H1 (cell line): ENCODE results near the gene DUSP10. TPM values are rescaled to one million over a fixed set of nuclear protein-coding genes. Genes with fewer than 3 reads are reported as not detected.

Experiments
- CTCF ChIA-PET: fragments of 300-600 bp; sonication (Branson Sonifier 250); formaldehyde crosslinking; loops from one replicate; lab custom pipeline; 2021; ENCODE audit not compliant: partially characterized antibody; lab: Charles Lee
- POLR2A ChIA-PET: fragments of 300-600 bp; sonication (Branson Sonifier 250); formaldehyde crosslinking; loops from one replicate; lab custom pipeline; 2021; ENCODE audit warnings: inconsistent platforms; ENCODE audit not compliant: partially characterized antibody; lab: Charles Lee
- DNase-seq, 2 experiments: peaks; one replicate each; pipeline versions ENCODE4 v3.0.0 to v3.0.0-alpha.2; 2010 to 2022; ENCODE audit warnings: low spot score in 2 of 2, low read depth in 1 of 2, mixed read lengths in 1 of 2
- FAIRE-seq: peaks from 2 replicates; lab custom pipeline; 2011; peaks lifted over from hg19 to GRCh38; lab: Jason Lieb, UNC
- H2AFZ ChIP-seq: 2 replicates; pipeline ENCODE4 v1.8.1; 2012; ENCODE audit warnings: low read length, inconsistent platforms
- H2AK5ac ChIP-seq: 2 replicates; pipeline ENCODE4 v1.6.1; 2013; ENCODE audit warnings: low read depth, low read length
- H2BK120ac ChIP-seq: replicated peaks from 2 replicates; pipeline ENCODE3; 2013; ENCODE audit warnings: low read depth, low read length, inconsistent platforms
- H2BK12ac ChIP-seq: 2 replicates; pipeline ENCODE4 v1.6.1; 2013; ENCODE audit warnings: low read depth, low read length
- H2BK15ac ChIP-seq: 2 replicates; pipeline ENCODE4 v1.6.1; 2013; ENCODE audit warnings: low read length
- H2BK20ac ChIP-seq: 2 replicates; pipeline ENCODE4 v1.6.1; 2013; ENCODE audit warnings: low read length
- H2BK5ac ChIP-seq: 2 replicates; pipeline ENCODE4 v1.6.1; 2013; ENCODE audit warnings: low read depth, low read length
- H3K14ac ChIP-seq: 2 replicates; pipeline ENCODE4 v1.6.1; 2013; ENCODE audit warnings: inconsistent platforms; ENCODE audit not compliant: insufficient read length
- H3K18ac ChIP-seq: 2 replicates; pipeline ENCODE4 v1.6.1; 2013; ENCODE audit warnings: low read length; ENCODE audit errors: extremely low read depth
- H3K23ac ChIP-seq: 2 replicates; pipeline ENCODE4 v1.6.1; 2013; ENCODE audit warnings: inconsistent platforms; ENCODE audit not compliant: insufficient read length
- H3K23me2 ChIP-seq: 2 replicates; pipeline ENCODE4 v1.6.1; 2013; ENCODE audit warnings: low read depth, low read length
- H3K27ac ChIP-seq: 2 replicates; pipeline ENCODE4 v1.6.1; 2011; ENCODE audit warnings: low read depth, low read length, inconsistent platforms
- H3K27me3 ChIP-seq, 4 experiments: replicated peaks in 1 of 4; 1 replicate in 1 of 4; 2 replicates in 3 of 4; pipeline versions ENCODE4 v1.6.1 to v1.8.1; 2011 to 2013; ENCODE audit warnings: low read length in 3 of 4, mild to moderate bottlenecking in 3 of 4, inconsistent platforms in 2 of 4, mixed read lengths in 2 of 4, moderate library complexity in 1 of 4; ENCODE audit not compliant: control insufficient read depth in 3 of 4, insufficient read depth in 3 of 4; ENCODE audit errors: extremely low read depth in 1 of 4
- H3K36me3 ChIP-seq, 4 experiments: 2 replicates each; pipeline versions ENCODE4 v1.6.1 to v1.8.1; 2011 to 2013; ENCODE audit warnings: mild to moderate bottlenecking in 4 of 4, low read length in 3 of 4, moderate library complexity in 2 of 4, control low read depth in 1 of 4, inconsistent platforms in 1 of 4; ENCODE audit not compliant: insufficient read depth in 4 of 4, control insufficient read depth in 2 of 4
- H3K4ac ChIP-seq: replicated peaks from 2 replicates; pipeline ENCODE3; 2013; ENCODE audit warnings: low read length, low read depth, mixed read lengths, inconsistent platforms; ENCODE audit not compliant: insufficient read length
- H3K4me1 ChIP-seq, 4 experiments: replicated peaks in 1 of 4; 1 replicate in 1 of 4; 2 replicates in 3 of 4; pipeline versions ENCODE4 v1.6.1 to v1.8.1; 2011 to 2013; ENCODE audit warnings: low read length in 3 of 4, inconsistent platforms in 2 of 4, mixed read lengths in 1 of 4; ENCODE audit not compliant: insufficient read depth in 4 of 4, control insufficient read depth in 3 of 4
- H3K4me2 ChIP-seq, 2 experiments: 2 replicates each; pipeline versions ENCODE4 v1.6.1 to v1.8.1; 2011 to 2013; ENCODE audit warnings: low read depth in 2 of 2, low read length in 2 of 2, control low read depth in 1 of 2, inconsistent platforms in 1 of 2, mild to moderate bottlenecking in 1 of 2; ENCODE audit not compliant: insufficient read depth in 1 of 2
- H3K4me3 ChIP-seq, 4 experiments: fragments of 200-600, 300-600 bp in 1 of 4; sonication (generic), shearing (Covaris generic), sonication (Bioruptor Twin) in 1 of 4; 2 replicates each; pipeline versions ENCODE4 v1.5.1 to v1.8.1; 2011 to 2016; ENCODE audit warnings: low read length in 4 of 4, low read depth in 3 of 4, control low read depth in 2 of 4, inconsistent platforms in 2 of 4, mild to moderate bottlenecking in 2 of 4, mixed read lengths in 1 of 4, moderate library complexity in 1 of 4; ENCODE audit not compliant: insufficient read depth in 2 of 4; ENCODE audit errors: extremely low read depth in 1 of 4
- H3K56ac ChIP-seq: replicated peaks from 2 replicates; pipeline ENCODE3; 2013; ENCODE audit warnings: low read depth, mild to moderate bottlenecking, mixed read lengths, low read length, inconsistent platforms; ENCODE audit not compliant: insufficient read length
- H3K79me1 ChIP-seq: 2 replicates; pipeline ENCODE4 v1.6.1; 2013; ENCODE audit warnings: low read depth, low read length, control low read depth
- H3K79me2 ChIP-seq, 2 experiments: 2 replicates each; pipeline versions ENCODE4 v1.6.1 to v1.8.1; 2012 to 2013; ENCODE audit warnings: low read length in 2 of 2, mild to moderate bottlenecking in 2 of 2, inconsistent platforms in 1 of 2; ENCODE audit not compliant: insufficient read depth in 2 of 2, control insufficient read depth in 1 of 2
- H3K9ac ChIP-seq, 4 experiments: replicated peaks in 1 of 4; 1 replicate in 1 of 4; 2 replicates in 3 of 4; pipeline versions ENCODE4 v1.6.1 to v1.8.1; 2011 to 2013; ENCODE audit warnings: low read depth in 3 of 4, low read length in 3 of 4, control low read depth in 2 of 4, mild to moderate bottlenecking in 2 of 4, moderate library complexity in 2 of 4, inconsistent platforms in 1 of 4; ENCODE audit errors: extremely low read depth in 1 of 4
- H3K9me3 ChIP-seq, 2 experiments: 2 replicates each; pipeline versions ENCODE4 v1.6.1 to v1.8.1; 2012 to 2013; ENCODE audit warnings: mild to moderate bottlenecking in 2 of 2, moderate library complexity in 2 of 2, control low read depth in 1 of 2, inconsistent platforms in 1 of 2, low read depth in 1 of 2, low read length in 1 of 2, mixed read lengths in 1 of 2; ENCODE audit not compliant: insufficient read depth in 2 of 2
- H4K20me1 ChIP-seq, 2 experiments: replicated peaks in 1 of 2; 2 replicates each; pipeline versions ENCODE3 to v1.8.1; 2011 to 2013; ENCODE audit warnings: inconsistent platforms in 2 of 2, low read length in 2 of 2, mild to moderate bottlenecking in 1 of 2; ENCODE audit not compliant: insufficient read depth in 2 of 2, control insufficient read depth in 1 of 2
- H4K5ac ChIP-seq: 2 replicates; pipeline ENCODE4 v1.6.1; 2013; ENCODE audit warnings: low read length, low read depth, mixed read lengths, inconsistent platforms; ENCODE audit not compliant: insufficient read length
- H4K8ac ChIP-seq: 2 replicates; pipeline ENCODE4 v1.8.0; 2013; ENCODE audit warnings: mild to moderate bottlenecking, moderate library complexity, low read length, inconsistent platforms; ENCODE audit not compliant: insufficient read depth; ENCODE audit errors: extremely low read depth
- H4K91ac ChIP-seq: replicated peaks from 2 replicates; pipeline ENCODE3; 2013; ENCODE audit warnings: low read length, mixed read lengths, inconsistent platforms; ENCODE audit not compliant: insufficient read length
- EGR1 ChIP-seq: IDR thresholded peaks from 2 replicates; pipeline ENCODE4 v1.6.1; 2011; ENCODE audit warnings: low read depth, low read length, borderline replicate concordance
- HDAC6 ChIP-seq: IDR thresholded peaks from one replicate; pipeline ENCODE4 v1.7.1; 2012; ENCODE audit warnings: low read depth, mild to moderate bottlenecking, inconsistent platforms, low read length, moderate library complexity
- KDM1A ChIP-seq: fragments of 200-600, 300-600 bp; sonication (generic); IDR thresholded peaks from 2 replicates; pipeline ENCODE4 v1.7.1; 2016; ENCODE audit warnings: mild to moderate bottlenecking, low read length, borderline replicate concordance
- RBBP5 ChIP-seq: IDR thresholded peaks from 2 replicates; pipeline ENCODE4 v1.7.1; 2012; ENCODE audit warnings: low read depth, mild to moderate bottlenecking, inconsistent platforms, low read length, moderate library complexity, borderline replicate concordance
- SP1 ChIP-seq: IDR thresholded peaks from 2 replicates; pipeline ENCODE4 v1.6.1; 2011; ENCODE audit warnings: low read depth, low read length
- YY1 ChIP-seq: IDR thresholded peaks from 2 replicates; pipeline ENCODE4 v1.6.1; 2011; ENCODE audit warnings: low read depth, mild to moderate bottlenecking, low read length
- WGBS, 2 experiments: shearing (Covaris generic) in 1 of 2; methylation state at CpG; one replicate each; pipeline versions ENCODE4 v1.1.6 to v1.1.7; 2013 to 2015; ENCODE audit warnings: low lambda C conversion rate in 2 of 2, mixed read lengths in 2 of 2, inconsistent platforms in 1 of 2, low coverage in 1 of 2, missing lambda C conversion rate in 1 of 2; ENCODE audit not compliant: insufficient replicate concordance in 2 of 2, insufficient coverage in 1 of 2, insufficient read length in 1 of 2; ENCODE audit errors: extremely low coverage in 1 of 2, missing lambda C conversion rate in 1 of 2; 5-methylcytosine and 5-hydroxymethylcytosine counted together
- polyA plus RNA-seq, 7 experiments: library from polyadenylated mRNA; depleted of rRNA in 3 of 7; stranded (reverse) in 5 of 7; unstranded in 2 of 7; fragments of >200 nt in 5 of 7; fragments of 200-250 nt in 2 of 7; gene quantifications; 1 replicate in 5 of 7; 2 replicates in 1 of 7; 4 replicates in 1 of 7; pipeline versions ENCODE4 v1.2.1 to v1.2.3, GENCODE V29; 2011 to 2013; ENCODE audit warnings: missing spikeins in 2 of 7, mixed read lengths in 2 of 7
- total RNA-seq: library from RNA; stranded (reverse); fragmentation: NEBNext Ultra II Directional; extraction: Animal tissue kit (Norgen Biotek cat#: 25700); gene quantifications from 2 replicates; pipeline ENCODE4 v1.2.1, GENCODE V29; 2021
- TF ChIP-seq, protein P1 (sequence below), 3 experiments: IDR thresholded peaks; 1 replicate in 2 of 3; 2 replicates in 1 of 3; pipeline versions ENCODE4 v1.5.1 to v1.6.1; 2011; ENCODE audit warnings: low read length in 3 of 3, mild to moderate bottlenecking in 3 of 3, inconsistent platforms in 2 of 3, low read depth in 1 of 3, moderate library complexity in 1 of 3; ENCODE audit not compliant: insufficient read depth in 1 of 3; ENCODE audit errors: control extremely low read depth in 1 of 3

Gene DUSP10
- total and polyA plus RNA-seq, 2 of the 8 experiments (the other 6 are each of a cell fraction or from before 2014, with no cell fraction given): 1.2 TPM

DNA sequence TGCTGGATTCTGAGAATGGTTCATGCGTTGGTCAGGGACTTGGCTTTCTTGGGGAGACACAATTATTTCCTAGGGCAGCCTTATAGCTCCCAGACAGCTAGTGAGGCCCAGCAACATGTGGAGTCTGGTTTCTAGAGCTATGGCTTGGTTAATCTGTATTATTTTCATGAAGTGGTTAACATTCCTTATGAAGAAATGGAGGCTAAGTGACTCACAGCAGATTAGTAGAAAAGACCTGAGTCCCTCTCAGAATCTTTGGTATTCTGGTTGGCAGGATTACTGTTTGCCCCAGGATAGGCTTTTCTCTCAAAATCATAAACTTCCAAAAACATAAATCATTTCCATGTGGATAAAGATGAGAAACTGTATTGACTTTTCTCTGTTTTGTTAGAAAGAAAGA lies 42.3 kb downstream of the DUSP10 start:
- Histone ChIP-seq H2BK12ac (no peak overlapping the region), H2BK120ac (no peak overlapping the region), H4K8ac (no peak overlapping the region), H3K56ac (no peak overlapping the region), H3K23me2 (no peaks in the 10 kb centered on the region), H3K18ac (no peak overlapping the region)
- no peak for FAIRE-seq
- DNase-seq: no peak
- CTCF ChIA-PET: interaction anchor here (1.6 to 2.4 kb wide), 2 partner anchors 9 to 16 kb away, joined by 5 to 8 read pairs; no protein-coding TSS in a partner anchor
- TF ChIP-seq SP1: no peak
- TF ChIP-seq KDM1A: no peak
- no peak for TF ChIP-seq YY1
- TF ChIP-seq, protein P1, sequence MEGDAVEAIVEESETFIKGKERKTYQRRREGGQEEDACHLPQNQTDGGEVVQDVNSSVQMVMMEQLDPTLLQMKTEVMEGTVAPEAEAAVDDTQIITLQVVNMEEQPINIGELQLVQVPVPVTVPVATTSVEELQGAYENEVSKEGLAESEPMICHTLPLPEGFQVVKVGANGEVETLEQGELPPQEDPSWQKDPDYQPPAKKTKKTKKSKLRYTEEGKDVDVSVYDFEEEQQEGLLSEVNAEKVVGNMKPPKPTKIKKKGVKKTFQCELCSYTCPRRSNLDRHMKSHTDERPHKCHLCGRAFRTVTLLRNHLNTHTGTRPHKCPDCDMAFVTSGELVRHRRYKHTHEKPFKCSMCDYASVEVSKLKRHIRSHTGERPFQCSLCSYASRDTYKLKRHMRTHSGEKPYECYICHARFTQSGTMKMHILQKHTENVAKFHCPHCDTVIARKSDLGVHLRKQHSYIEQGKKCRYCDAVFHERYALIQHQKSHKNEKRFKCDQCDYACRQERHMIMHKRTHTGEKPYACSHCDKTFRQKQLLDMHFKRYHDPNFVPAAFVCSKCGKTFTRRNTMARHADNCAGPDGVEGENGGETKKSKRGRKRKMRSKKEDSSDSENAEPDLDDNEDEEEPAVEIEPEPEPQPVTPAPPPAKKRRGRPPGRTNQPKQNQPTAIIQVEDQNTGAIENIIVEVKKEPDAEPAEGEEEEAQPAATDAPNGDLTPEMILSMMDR (IDR thresholded peaks at IDR 0.05; ENCODE audit: control extremely low read depth in 1 of 3, insufficient read depth in 1 of 3, low read depth in 1 of 3, low read length in 3 of 3): no peak
- no peak for TF ChIP-seq HDAC6
- TF ChIP-seq RBBP5: no peak
- no peak for TF ChIP-seq EGR1
- TF ChIP-seq, all 59 proteins: peak for 0
- H2BK20ac ChIP-seq: no peak overlapping the region
- H2BK15ac ChIP-seq: no peak overlapping the region
- no peaks in the 10 kb centered on the region for H3K27me3 ChIP-seq
- H3K14ac ChIP-seq: no peak overlapping the region
- no peak overlapping the region for H2BK5ac ChIP-seq
- H3K36me3 ChIP-seq: peaks cover 0 to 2% (median 0%) of the 10 kb centered on the region in 4 experiments; a peak in 1 of 8 replicates
- no peak overlapping the region for H3K23ac ChIP-seq
- no peaks in the 10 kb centered on the region for H3K9me3 ChIP-seq
- no peak overlapping the region for H3K4ac ChIP-seq
- no peak overlapping the region for H3K4me2 ChIP-seq
- no peak overlapping the region for H2AK5ac ChIP-seq
- H2AFZ ChIP-seq: no peak overlapping the region
- H3K27ac ChIP-seq: no peak overlapping the region
- H3K79me2 ChIP-seq: no peaks in the 10 kb centered on the region
- no peak overlapping the region for H3K9ac ChIP-seq
- no peaks in the 10 kb centered on the region for H3K79me1 ChIP-seq
- no peaks in the 10 kb centered on the region for H3K4me1 ChIP-seq
- H3K4me3 ChIP-seq: no peak overlapping the region
- H4K20me1 ChIP-seq: no peaks in the 10 kb centered on the region
- H4K91ac ChIP-seq: no peak overlapping the region
- 89% methylated on average over 1 of the region's 1 CpG; no CpG with 5 or more reads in 1 of the 2 experiments for WGBS, 2 experiments
- H4K5ac ChIP-seq: no peak overlapping the region
- POLR2A ChIA-PET: interaction anchor here (0.7 kb wide), 1 partner anchor 26 kb away, joined by 3 read pairs; no protein-coding TSS in a partner anchor
